Tongue (tissue), 2 donors: ENCODE measurements around the gene AMOTL2. TPM values are rescaled to one million over a fixed set of nuclear protein-coding genes. Genes with fewer than 3 reads are reported as not detected.

Source experiments
- DNase-seq: peaks from one replicate; pipeline ENCODE4 v3.0.0-alpha.2; 2015
- total RNA-seq: library from RNA; depleted of rRNA; stranded (reverse); fragments of >200 nt; gene quantifications from one replicate; pipeline ENCODE4 v1.2.3, GENCODE V29; 2014

AMOTL2 gene
- total RNA-seq, 1 donor from 2014 or later = 77.2 TPM

DNA sequence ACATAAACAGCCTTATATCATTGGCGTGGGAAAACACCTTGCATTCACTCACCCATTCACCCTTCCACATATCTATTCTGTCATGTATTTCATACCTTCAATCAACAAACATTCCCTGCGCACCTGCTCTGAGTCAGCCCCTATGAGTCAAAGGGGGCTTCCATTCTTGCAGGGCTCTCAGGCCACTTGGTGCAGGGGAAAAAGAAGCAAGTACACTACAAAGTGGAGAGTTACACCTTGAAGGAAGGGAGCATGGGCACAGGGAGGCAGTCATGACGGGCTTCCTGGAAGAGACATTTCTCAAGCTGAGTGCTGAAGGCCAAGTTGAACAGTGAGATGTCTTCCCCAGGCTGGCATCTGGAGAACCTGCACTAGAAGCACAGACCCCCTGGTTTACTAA lies 4.6 kb upstream of the AMOTL2 start:
- DNase-seq = no peak

DNA sequence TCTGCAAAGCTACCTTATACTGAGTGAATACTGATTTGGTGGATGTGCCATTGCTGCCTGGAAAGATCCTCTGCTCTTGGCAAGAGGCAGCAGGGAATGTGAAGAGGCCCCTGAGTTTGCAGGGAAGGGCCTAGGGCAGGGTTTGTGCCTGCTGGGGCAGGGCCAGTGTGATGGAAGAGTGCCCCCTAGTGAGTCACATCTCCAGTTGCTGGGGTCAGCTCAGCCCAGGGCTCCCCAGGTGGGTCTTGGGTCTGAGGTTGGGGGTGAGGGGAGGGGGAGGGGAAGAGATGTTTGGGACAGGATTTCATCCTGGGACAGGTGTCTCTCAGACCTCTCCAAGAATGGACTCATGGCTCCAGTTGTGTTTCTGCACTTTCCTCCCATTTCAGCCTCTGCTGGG lies 4.1 kb upstream of the AMOTL2 start:
- DNase-seq = no peak

GRCh38 chr3:134377896-134378295 lies 3.6 kb upstream of the AMOTL2 start:
- DNase-seq = no peak

- no peak for DNase-seq
Measured at GRCh38 chr3:134376786-134377426, 2.7 kb upstream of the AMOTL2 start.

GRCh38 chr3:134376385-134376765 lies 2.1 kb upstream of the AMOTL2 start:
- no peak for DNase-seq

DNA sequence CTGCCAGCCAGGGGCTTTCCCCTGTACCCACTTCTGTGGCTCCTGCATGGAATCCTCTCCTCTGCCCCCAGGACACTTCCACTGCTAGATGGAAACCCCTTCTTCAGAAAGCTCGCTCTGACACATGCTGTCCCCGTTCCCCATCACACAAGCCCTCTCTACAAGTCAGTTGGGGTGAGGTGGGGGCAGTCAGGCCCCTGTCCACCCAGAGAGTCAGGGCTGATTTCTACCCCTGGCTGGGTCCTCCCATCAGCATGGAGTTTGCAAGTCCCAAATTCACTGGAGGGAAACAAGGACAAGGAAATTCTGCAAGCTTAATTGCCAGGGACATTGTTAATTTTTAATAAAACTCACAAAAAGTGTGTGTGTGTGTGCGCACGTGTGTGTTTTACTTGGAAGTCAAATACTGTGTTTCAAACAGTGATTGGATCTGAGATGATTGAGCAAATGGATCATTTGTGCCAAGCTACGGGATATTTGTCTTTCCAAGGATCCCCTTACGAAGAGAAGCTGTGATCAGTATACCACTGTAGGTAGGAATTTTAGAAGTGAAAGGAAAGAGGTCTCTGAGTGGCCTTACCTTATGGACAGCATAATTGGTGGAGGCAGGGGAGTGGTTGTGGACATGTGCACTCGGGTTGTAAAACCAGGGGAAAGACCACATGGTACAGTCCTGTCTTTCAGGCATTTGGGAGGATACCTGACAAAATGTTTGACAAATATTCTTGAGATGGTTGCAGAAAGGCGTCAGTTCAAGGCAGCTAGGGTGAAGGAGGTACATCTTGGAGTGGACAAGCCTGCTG lies 1.5 kb upstream of the AMOTL2 start:
- no peak for DNase-seq

DNA sequence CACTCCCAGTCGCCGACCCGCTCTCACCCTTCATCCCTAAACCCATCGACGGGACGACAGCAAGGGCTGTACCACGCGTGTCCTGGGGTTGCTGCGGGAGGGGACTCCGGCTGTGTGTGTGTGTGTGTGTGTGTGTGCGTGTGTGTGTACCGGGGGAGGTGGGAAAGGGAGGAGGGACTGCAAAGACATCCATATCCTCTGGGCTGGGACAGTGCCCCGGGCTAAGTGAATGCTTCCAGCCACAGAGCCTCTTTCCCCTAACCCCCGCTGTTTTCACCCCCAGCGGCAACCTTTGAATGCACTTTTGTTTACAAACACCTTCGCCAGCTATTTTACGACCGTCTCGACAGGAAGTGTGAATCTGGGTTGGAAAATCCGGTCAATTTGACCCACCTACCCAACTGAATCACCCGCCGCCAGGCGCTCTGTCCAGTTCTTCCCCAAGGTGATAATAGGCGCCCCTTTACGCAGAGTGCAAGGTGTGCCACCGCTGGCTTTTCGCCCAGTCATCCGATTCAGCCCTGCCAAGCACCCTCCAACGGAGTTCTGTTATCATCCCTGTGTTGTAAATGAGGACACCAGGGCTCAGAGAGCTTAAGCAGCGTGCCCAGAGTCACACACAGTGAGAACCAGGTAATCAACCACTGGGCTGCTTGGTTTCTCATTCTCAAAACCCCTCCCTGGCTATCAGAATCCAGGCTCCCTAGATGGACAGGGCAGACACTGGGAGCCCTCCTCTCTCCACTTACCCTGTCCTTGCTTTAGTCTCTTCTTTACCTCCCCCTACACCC lies 739 bp upstream of the AMOTL2 start:
- DNase-seq = peak; percentile 51

GRCh38 chr3:134373271-134374104 lies 759 bp downstream of the AMOTL2 start:
- peak; percentile 96 for DNase-seq

DNA sequence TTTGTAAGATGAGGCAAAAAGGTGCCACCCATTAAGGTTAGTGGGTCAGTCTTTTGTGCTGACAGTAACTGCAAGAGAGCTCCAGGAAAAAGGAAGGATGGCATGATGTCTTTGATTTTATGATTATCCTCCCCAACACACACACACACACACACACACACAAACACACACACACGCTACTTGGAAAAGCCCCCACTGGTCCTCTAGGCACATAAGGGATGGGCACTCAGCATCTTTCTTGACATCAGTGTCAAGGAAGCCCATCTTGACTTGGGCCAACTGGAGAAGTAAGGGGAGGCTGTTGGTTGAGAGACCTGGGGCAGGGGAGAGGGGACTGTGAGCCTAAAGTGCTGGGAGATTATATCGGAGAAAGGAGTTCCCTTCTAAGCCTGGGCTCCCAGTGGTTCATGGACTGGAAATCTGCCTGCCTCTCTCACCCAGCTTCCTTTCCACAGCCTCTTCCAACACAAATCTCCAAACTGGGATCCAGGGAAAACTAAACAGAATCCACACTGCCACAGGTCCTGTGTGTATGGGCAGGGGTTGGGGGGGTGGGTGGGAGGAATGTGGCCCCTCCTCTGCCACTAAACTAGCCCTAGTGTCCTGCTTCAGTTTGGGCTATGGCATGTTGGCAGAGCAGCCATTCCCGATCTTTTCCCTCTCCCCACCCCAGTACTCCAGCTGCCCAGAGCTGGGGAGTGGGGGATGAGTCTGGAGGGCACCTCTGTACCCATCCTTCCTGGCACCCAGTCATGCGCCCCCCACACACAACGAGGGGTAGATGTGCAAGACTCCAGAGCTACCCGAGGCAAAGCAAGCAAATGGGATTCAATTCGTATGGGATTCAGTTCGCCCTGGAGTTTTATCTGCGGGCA lies 1.6 kb downstream of the AMOTL2 start:
- DNase-seq = no peak

DNA sequence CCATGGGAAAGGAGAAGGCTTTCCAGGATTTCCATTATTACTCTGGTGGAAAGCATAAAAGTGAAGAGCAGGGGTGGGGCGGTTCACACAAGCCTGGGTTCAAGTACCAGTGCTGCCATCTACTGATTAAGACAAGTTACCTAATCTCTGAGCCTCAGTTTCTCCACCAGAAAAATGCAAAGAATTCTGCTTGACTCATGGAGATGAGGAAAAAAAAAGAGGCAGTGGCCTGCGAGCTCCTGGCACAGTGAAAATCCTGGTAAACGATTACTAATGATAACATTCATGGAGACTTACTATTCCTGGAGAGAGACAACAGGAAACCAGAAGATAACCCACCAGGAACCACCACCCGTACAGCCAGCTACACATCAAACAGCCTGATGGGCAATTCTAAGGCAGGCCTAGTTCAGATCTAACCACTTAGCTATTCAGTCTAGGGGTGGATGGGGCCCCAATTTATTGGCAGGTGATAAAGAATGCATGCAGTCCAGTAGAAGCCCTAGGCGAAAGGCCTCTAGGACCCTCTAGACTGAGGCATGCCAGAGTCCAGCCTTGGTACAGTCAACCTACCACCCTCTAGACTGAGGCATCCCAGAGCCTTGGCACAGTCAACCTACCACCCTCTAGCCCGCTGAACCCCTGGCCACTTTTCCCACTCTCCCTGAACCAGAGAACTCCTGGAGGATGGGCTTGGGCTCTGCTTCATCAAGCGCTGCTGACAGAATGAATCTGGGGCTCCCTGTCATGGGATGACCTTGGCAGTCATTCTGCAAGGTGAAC lies 2.5 kb downstream of the AMOTL2 start:
- DNase-seq = no peak

DNA sequence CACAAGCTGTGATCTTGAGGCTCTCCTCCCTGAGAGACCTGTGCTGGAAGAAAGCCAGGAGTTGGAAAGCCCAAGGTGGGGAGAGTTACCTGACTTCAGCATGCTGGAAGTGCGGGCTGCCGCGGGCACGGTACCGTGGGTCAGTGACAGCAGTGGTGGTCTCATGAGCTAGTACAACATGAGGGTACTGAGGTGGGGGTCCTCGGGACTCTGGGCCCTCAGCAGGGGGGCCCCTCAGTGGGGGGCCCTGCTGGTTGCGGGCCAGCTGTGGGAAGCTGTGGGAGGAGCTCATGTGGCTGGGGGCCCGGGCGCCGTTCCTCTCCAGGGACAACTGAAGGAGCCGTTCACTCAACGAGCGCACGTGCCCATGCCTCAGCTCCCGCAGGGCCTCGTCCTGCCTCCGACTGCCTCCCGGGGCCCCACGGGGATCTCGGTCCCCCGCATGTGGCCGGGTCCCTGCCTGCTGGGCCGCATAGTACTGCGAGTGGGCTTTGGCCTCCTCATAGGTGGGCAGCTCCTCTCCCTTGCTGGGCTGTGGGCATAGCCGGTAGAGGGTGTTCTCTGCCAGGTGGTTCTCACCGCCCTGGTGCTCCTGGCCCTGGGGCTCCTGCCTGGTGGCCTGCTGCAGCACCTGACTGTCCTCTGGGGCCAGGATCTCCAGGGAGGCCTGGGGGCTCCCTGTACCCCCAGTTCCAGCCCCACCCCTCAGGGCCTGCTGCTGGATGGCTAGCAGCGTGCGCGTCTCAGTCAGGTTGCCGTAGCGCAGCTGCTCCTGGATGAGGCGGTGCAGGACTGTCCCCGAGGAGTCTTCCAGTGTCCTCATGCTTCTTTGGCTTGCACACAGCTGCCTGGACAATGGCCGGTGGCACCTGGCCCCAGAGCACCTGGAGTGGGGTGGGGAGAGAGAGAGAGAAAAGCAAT lies 3.4 kb downstream of the AMOTL2 start:
- no peak for DNase-seq

GRCh38 chr3:134369861-134370596 lies 4.2 kb downstream of the AMOTL2 start:
- DNase-seq = no peak

DNA sequence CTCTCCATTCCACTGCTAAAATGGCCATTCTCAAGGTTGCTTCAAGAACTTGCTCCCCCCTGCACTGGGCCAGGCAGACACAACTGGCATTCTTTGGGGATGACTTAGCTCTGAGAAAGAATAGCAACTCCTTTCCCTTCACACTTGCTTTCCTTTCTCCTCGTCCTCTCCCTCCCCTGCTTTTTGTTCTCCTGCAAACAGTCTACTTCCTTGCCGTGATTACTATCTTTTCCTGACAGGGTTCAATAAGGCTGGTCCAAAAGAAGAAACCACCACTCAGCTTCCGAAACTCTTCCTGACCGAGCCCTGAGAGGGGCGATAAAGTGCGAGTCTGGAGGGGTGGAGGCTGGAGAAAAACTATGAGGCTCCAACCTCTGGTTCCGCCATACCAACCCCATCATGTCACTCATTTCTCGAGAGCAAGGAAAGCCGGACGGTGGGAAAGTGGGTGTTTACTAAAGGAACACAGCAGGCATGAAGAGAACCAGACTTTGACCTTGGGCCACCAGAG lies 5.0 kb downstream of the AMOTL2 start:
- no peak for DNase-seq

GRCh38 chr3:134368751-134369105 lies 5.5 kb downstream of the AMOTL2 start:
- no peak for DNase-seq

- DNase-seq = no peak
Measured at GRCh38 chr3:134367869-134368750, 6.1 kb downstream of the AMOTL2 start.

- peak; percentile 86 for DNase-seq
Measured at GRCh38 chr3:134366928-134367811, 7.1 kb downstream of the AMOTL2 start.
